NCI-H510A treated with DMSO at 0.1 percent for 48 hours (cell line): ENCODE results near the gene NPHS1.
A peak's percentile ranks its signal among the peaks of the same experiment; 100 is the strongest.
"Not testable (repeated sequence)": the region's sequence is repeated elsewhere in the genome, so short reads cannot be mapped to it uniquely, and the experiment has no call there.

Experiments used
- DNase-seq: peaks from one replicate; lab custom pipeline; 2025; lab: John Stamatoyannopoulos, UW

NPHS1 gene

DNA sequence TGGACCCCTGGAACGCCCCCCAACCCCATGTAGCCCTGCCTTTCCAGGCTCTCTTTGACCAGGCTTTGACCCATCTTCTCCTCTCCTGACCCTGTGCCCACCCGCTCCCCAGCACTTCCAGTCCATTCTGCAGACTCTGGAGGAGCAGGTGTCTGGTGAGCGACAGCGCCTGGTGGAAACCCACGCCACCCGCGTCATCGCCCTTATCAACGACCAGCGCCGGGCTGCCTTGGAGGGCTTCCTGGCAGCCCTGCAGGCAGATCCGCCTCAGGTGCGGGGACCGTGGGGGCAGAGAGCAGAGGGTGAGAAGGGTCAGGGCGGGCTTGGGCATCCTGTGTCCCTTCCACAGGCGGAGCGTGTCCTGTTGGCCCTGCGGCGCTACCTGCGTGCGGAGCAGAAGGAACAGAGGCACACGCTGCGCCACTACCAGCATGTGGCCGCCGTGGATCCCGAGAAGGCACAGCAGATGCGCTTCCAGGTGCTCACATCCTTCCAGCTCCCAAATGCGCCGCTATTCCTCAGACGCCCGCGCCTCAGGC is 22.2 kb upstream of the NPHS1 start:
- DNase-seq, result no peak

DNA sequence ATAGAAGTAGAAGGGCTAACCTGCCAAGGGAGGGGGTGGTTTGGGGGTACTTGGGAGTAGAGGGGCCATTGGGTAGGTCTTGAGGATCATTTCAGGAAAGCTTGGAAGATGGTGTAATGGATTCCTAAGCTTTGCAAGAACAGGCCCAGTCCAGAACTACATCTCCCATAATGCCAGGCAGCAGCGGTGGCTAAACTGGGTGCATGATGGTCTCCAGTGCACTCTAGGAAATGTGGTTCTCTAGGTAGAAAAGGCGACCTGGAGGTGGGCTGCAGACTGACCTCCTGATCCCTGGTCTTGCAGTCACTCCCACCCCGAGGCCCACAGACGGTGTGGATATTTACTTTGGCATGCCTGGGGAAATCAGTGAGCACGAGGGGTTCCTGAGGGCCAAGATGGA is 19.9 kb upstream of the NPHS1 start:
- DNase-seq, result no peak

DNA sequence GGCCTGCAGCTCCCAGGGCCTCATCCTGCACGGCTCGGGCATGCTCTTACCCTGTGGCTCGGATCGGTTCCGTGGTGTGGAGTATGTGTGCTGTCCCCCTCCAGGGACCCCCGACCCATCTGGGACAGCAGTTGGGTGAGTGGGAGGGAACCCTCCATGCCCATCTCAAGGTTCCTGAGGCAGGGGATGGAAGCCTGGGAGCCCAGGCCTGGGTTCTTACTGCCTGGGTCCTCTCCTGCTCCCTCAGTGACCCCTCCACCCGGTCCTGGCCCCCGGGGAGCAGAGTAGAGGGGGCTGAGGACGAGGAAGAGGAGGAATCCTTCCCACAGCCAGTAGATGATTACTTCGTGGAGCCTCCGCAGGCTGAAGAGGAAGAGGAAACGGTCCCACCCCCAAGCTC is 19.3 kb upstream of the NPHS1 start:
- no peak for DNase-seq

DNA sequence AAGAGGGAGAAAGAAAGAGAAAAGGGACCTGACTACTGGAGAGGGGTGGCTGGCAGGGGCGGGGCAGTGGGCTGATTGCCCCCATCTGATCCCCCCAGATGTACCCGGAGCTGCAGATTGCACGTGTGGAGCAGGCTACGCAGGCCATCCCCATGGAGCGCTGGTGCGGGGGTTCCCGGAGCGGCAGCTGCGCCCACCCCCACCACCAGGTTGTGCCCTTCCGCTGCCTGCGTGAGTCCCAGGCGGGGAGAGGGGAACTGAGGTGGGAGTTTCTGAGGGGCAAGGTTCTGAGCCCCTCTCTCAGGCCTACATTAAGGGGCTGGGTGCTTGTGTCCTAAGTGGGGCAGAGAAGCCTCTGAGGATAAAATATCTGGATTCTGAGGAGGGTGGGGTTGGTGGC is 18.5 kb upstream of the NPHS1 start:
- DNase-seq, result no peak

DNA sequence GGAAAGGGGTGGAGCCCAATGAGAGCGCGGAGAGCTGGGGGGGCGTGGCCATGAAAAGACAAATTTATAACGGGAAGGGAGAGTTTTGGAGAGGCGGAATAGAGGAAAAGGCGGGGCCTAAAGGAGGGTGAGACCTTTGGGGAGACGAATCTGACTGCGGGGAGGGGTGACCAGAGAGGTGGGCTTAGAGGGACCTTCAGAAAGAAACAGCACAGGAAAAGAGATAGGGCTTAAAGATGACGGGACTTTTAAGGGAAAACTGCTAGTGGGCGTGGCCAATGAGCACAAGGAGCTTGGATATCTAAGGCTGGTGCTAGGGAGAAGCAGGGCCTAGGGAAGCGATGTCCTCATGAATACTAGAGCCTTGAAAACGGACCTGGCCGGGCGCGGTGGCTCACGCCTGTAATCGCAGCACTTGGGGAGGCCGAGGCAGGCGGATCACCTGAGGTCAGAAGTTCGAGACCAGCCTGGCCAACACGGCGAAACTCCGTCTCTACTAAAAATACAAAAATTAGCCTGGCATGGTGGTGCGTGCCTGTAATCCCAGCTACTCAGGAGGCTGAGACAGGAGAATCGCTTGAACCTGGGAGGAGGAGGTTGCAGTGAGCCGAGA is 17.9 kb upstream of the NPHS1 start:
- not testable (repeated sequence) for DNase-seq

DNA sequence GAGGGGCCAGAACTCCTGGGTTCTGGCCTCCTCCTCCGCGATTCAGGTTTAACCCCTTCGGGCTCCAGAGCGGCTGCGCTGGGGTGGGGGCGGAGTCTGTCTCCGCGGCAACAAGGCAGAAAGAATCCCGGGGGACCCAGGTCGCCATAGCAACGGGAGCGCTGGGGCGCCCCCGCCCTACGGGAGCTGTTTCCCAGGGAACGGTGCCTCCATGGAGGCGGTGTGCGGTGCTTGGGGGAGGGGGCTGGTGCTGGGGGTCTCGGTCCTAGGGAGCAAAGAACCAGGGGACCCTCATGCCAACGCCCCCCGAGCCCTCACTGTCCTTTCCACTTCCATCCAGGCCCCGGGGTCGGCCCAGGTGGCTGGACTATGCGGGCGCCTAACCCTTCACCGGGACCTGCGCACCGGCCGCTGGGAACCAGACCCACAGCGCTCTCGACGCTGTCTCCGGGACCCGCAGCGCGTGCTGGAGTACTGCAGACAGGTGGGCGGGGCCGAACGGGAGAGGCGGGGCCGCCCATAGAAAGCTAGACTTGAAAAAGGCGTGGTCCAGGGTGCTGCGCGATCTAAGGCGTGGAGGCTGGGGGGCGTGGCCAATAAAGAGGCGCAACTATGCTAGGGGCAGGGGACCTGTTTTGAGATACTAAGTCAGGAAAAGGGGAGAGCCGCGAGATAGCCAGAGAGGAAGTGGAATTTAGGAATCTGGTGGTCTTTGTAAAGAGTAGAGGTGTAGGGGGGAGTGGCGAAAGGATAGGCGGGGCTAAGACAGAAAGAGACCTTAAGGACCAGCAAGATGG is 17.2 kb upstream of the NPHS1 start:
- peak; percentile 89 for DNase-seq

DNA sequence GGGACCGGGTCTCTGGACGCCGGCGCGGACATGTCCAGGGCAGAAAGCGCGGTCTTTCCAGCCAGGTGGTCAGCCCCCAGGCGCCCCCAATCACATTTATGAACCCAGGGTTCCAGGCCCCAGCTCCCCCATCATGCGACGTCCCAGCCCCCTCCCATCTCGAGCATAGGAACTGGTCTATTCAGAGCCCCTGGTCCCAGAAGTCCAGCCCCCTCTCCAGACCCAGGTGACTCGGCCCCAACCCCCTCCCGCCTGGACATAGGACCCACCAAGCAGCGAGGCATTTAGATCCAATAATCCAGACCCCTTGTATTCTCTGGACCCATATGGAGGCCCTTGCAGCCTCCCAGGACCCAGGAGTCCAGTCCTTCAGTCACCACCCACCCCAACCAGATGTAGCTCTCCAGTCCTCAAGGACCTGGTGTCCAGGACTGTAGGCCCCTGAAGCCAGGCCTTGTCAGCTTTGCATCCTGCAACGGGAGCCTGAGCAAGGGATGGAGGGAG is 16.6 kb upstream of the NPHS1 start:
- DNase-seq, result no peak

DNA sequence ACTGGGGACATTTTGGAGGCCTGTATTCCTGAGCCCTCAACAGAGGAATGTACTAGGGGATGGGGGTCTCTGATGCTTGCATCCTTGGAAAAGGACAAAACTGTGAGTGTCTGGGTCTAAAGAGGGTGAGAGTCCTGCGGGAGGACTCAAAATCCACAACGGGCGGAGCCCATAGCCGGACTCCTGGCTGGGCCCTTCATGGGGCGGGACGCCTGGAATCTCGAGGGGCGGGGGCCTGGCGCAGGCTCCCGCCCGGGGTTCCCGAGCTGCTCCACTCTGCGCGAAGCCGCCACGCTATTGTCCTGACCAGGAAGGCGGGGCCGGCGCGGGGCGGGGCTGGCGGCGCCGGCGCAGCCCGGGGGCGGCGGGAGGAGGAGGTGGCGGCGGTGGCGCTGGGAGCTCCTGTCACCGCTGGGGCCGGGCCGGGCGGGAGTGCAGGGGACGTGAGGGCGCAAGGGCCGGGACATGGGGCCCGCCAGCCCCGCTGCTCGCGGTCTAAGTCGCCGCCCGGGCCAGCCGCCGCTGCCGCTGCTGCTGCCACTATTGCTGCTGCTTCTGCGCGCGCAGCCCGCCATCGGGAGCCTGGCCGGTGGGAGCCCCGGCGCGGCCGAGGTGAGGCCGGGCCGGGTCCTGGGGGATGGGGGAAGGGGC is 16.0 kb upstream of the NPHS1 start, which contains the start of gene APLP1:
Gene APLP1, plus strand, starts transcription at position 403 of the 651 bp plus-strand sequence. Its CDS starts 63 bp downstream, at position 466.
- peak; percentile 64 for DNase-seq

DNA sequence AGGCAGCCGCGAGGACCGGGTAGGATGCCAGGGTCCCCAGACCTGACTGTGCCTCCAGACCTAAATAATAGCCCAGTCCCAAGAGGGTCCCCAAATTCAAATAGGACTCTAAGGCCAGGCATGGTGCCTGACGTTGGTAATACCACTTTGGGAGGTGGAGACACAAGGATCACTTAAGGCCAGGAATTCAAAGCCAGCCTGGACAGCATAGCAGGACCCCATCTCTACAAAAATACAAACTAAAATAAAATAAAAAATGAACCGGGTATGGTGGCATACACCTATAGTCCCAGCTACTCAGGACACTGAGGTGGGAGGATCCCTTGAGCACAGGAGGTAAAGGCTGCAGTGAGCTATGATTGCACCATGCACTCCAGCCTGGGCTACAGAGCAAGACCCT is 10.7 kb upstream of the NPHS1 start:
- no peak for DNase-seq

DNA sequence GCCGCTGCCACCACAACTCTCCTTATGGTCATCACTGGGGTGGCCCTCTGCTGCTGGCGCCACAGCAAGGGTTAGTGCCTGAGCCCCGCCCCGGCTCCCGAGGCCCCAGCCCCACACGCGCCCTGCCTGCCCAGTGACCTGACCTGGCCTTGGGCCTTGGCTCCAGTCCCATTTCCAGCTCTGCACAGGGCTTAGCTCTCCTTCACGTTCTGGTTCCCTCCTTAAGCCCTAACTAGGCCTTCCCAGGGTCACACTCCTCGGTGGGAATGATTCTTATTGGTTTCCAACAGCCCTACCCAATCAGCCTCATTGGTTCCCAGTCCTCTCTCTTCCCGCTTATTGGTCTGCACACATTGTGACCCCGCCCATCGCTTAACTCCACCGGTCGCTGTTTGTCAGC is 10.2 kb upstream of the NPHS1 start:
- DNase-seq, result no peak

DNA sequence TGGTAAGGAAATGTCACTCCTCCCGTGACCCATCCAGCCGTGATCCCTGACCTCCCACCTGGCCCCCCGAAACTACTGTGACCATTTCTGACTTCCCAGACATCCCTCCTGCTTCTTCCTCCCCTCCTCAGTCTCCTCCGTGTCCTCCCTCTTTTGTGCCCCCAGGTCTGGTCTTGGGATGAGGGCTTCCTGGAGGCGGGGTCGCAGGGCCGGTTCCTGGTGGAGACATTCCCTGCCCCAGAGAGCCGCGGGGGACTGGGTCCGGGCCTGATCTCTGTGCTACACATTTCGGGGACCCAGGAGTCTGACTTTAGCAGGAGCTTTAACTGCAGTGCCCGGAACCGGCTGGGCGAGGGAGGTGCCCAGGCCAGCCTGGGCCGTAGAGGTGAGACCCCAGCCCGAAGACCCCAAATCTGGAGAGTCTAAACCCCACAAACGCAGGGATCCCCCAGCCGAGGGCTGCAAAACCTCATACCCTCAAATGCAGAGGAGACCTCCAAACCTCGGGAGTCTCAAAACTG is 9.4 kb upstream of the NPHS1 start:
- DNase-seq, result no peak

DNA sequence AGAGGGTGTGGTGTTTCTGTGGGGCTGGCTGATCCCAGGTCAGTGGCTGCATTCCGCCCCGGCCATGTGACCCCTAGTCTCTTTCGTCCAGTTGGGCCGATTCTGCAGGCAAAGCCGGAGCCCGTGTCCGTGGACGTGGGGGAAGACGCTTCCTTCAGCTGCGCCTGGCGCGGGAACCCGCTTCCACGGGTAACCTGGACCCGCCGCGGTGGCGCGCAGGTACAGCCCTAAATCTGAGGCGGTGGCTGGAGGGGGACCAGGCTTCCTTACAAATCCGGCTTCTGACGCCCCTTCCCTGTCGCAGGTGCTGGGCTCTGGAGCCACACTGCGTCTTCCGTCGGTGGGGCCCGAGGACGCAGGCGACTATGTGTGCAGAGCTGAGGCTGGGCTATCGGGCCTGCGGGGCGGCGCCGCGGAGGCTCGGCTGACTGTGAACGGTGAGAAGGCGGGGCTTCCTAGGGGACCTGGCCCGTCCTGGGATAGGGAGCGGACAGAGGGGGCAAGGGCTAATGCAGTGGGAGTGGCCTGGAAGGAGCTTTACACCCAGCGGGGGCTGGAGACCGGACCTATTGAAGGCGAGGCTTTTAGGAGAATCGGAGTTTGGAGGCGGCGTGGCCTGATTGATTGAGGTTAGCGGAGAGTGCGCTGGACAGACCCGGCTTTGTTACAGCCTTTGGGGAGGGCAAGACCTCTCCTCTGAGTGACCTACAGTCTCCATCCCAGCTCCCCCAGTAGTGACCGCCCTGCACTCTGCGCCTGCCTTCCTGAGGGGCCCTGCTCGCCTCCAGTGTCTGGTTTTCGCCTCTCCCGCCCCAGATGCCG is 8.7 kb upstream of the NPHS1 start:
- no peak for DNase-seq

DNA sequence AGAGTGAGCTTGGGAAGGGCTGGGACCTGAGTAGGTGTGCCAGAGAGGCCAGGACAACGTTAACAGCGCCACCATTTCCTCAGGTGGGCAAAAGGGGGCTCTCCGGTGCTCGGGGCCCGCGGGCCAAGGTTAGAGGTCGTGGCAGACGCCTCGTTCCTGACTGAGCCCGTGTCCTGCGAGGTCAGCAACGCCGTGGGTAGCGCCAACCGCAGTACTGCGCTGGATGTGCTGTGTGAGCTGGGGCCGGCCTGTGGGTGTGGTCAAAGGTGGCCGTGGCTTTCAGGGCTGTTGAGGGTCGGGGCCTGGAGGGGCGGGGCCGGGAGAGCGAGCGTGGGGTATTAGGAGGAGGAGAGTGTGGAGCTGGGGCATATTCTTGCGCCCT is 8.1 kb upstream of the NPHS1 start:
- no peak for DNase-seq

DNA sequence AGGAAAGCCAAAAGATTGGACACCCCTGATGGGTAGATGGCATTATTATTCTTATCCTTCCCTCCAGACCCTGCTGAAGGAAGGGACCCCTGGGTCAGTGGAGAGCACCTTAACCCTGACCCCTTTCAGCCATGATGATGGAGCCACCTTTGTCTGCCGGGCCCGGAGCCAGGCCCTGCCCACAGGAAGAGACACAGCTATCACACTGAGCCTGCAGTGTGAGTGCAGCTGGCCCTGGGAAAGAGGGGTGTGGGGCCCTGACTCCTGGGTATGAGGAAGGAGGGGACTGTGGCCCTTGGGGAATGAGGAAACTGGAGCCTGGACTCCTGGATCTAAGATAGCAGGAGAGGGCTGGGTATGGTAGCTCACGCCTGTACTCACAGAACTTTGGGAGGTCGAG is 7.1 kb upstream of the NPHS1 start:
- DNase-seq, result no peak

DNA sequence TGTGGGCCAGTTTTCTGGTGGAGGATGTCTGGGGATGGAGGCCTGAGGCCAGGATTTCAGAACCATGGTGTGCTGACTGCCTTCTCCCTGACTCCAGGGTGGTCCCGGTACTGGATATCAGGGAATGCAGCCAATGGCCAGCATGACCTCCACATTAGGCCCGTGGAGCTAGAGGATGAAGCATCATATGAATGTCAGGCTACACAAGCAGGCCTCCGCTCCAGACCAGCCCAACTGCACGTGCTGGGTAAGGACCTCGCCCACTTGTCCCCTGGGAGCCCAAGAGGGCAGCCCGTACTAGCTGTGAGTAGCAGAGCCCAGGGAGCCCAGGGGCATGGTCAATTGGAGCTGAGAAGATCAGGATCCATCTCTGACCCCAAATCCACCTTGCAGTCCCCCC is 6.0 kb upstream of the NPHS1 start:
- DNase-seq, result no peak

DNA sequence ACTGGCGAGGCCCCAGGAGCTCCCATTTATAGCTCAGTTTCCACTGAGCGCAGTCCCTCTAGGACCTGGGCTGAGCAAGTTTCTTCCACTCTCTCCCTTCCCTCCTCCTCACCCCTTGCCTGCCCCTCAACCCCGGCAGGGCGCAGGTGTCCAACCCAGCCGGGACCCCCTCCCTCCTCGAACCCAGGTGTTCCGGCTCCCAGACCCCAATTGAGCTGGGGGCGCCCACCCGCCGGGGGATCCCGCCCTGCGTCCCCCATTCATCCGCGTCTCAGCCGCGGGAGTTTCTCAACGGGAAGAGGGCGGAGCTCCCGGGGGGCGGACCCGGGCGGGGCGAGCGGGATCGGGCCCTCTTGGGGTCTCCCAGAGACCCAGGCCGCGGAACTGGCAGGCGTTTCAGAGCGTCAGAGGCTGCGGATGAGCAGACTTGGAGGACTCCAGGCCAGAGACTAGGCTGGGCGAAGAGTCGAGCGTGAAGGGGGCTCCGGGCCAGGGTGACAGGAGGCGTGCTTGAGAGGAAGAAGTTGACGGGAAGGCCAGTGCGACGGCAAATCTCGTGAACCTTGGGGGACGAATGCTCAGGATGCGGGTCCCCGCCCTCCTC is 4.3 kb upstream of the NPHS1 start, which contains the start of gene KIRREL2:
Gene KIRREL2, plus strand, starts transcription at position 366 of the 604 bp plus-strand sequence. Its CDS starts 209 bp downstream, at position 575.
- DNase-seq, result no peak

DNA sequence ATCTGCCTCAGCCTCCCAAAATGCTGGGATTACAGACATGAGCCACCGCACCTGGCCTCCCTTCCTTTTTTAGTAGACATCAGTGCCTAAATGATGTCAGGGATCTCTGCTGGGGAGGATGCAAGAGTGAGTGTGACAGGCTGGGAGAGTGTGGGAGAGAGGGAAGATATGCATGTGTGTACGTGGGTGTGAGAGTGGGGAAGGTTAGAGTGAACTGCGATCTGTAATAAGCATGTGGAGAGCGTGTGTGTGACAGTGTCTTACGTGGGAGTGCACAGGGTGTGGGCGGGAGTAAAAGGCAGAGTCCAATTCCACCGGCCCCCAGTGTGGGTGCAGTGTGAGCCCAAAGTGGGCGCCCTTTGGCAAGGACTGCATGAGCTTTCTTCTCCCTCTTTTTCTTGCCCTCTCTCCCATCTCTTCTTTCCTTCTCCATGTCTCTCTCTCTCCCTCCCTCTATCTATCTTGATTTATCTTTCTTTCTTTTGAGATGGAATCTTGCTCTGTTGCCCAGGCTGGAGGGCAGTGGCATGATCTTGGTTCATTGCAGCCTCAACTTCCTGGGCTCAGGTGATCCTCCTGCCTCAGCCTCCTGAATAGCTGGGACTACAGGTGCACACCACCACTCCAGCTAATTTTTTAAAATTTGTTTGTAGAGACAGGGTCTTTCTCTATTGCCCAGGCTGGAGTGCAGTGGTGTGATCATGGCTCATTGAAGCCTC is 893 bp upstream of the NPHS1 start:
- DNase-seq, result no peak

DNA sequence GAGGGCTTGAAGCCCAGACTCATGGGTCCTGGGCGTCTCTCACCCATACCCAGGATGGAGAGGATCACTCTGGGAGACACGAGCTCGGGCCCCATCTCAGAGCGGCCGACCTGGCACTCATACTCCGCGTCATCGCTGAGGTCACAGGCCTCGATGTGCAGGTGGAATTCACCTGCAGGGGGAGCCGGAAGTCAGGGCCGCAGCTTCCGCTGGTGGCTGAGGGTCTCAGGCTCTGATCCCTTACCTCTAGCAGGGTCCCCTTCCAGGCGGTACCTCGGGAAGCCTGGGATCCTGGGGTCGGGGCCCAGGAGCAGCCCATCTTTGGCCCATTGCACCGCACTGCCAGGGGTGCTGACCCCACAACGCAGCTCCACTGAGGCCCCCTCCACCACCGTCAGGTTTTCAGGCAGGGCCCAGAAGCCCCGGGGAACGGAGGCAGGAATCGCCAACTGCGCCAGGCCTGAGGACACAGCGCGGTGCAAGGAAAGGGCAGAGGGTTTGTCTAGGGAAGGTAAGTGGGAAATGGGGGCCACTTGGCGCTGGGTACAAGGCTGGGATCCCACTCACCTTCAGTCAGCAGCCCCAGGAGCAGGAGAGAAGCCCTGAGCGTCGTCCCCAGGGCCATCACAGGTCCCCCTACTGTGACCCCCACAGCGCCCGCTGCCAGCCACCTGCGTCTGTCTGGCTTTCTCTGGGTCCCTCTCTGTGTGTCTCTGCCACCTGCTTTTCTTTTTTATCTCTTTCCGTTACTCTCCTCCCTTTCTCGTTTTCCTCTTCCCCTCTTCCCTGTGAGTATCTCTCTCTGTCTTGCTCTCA is 883 bp downstream of the NPHS1 start:
- peak; percentile 4 for DNase-seq

DNA sequence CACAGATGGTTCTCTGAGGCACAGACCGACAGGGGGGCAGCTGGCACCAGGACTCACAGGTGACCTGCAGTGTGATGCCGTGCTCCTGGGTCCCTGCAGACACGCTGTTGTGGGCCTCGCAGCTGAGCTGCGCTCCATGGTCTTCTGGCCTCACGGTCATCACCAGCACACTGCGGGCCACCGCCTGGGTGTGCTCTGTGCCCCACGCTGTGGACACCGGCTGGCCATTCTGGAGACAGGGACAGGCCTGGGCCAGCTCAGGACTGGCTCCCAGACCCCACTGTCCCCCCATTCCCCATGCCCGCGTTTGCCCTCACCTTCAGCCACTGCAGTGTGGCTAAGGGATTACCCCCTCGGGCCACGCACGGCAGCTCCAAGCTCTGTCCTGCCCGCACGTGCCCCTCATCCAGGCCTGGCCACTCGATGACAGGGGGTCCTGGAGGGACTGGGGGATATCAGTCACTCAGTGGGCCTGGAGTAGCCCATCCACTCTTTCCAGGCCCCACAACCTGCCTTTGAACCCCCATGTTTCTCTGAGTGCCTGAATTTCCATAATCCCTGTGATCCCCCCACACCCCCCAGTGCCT is 3.3 kb downstream of the NPHS1 start:
- no peak for DNase-seq
